Measurements from ENCODE around the gene PPP1R12A. TPM values are rescaled to one million over a fixed set of nuclear protein-coding genes. Genes with fewer than 3 reads are reported as not detected.

The PPP1R12A gene
- total RNA-seq, 1 experiment from 2014 or later = 39.7 TPM

DNA sequence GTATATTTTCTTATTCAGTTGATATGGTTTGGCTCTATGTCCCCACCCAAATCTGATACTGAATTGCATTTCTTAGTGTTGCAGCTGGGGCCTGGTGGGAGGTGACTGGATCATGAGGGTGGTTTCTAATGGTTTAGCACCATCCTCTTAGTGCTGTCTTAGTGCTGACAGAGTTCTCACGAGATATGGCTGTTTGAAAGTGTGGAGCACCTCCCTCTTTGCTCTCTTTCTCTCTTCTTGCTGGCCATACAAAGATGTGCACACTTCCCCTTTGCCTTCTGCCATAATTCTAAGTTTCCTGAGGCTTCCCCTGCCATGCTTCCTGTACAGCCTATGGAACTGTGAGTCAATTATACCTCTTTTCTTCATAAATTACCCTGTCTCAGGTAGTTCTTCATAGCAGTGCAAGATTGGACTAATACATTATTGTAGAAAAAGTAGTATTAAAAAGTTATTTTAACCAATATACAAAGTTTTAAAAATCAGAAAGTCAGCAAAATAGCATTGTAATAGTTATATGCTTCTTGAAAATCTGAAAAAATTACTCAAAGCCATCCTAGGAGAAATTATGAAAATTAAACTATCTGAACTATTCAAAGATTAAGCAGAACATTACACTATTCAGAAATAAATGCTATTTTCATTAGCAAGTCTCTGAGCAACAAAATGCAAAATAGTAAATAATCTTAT is 84.1 kb downstream of the PPP1R12A start:
- no peak for DNase-seq
- Histone ChIP-seq H3K27me3 (ENCODE audit: control insufficient read depth, insufficient read depth, low read length) (no peaks in the 10 kb centered on the region), H3K4me3 (ENCODE audit: insufficient read depth, low read depth, low read length) (no peak overlapping the region), H3K36me3 (replicated peaks; ENCODE audit: control insufficient read depth, insufficient read depth, low read length) (no peaks in the 10 kb centered on the region)

DNA sequence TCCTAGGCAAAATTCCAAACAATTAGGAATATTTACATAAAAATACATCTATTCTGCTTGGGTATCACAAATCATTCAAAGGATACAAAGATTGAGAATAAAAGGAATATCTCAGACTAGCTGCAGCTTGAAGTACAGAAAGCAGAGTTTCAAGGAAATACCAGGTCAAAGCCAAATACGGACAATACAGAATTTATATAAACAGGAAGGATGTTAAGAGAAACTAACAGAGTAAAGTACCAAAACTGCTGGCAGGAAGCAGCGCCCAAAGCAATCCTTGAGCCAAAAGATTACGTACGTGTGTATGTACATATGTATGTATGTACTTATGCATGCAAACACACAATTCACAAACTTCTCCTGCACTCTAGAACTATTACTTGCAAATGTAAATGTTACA is 86.6 kb downstream of the PPP1R12A start:
- DNase-seq = no peak
- Histone ChIP-seq H3K36me3 (replicated peaks; ENCODE audit: control insufficient read depth, insufficient read depth, low read length) (peaks cover 4% of the 10 kb centered on the region; the same call in 1 of the 2 replicates), H3K4me3 (ENCODE audit: insufficient read depth, low read depth, low read length) (no peak overlapping the region), H3K27me3 (ENCODE audit: control insufficient read depth, insufficient read depth, low read length) (no peaks in the 10 kb centered on the region)

DNA sequence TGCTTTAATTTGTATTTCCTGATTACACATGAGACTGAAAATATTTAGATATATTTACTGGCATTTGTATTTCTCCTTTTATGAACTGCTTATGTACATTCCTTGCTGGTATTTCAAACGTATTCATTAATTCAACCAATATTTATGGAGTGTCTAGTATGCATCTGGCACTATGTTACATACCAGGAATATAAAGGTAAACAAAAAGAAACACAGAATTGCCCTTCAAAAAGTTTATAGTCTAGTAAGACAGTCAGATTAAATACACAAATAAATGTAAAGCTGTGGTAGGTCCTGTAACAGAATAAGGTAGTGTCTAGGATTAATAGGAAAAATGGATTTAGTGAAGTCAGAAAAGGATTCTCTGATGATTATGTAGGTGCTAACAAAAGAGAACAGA is 87.5 kb downstream of the PPP1R12A start:
- Histone ChIP-seq H3K27me3 (ENCODE audit: control insufficient read depth, insufficient read depth, low read length) (no peaks in the 10 kb centered on the region), H3K4me3 (ENCODE audit: insufficient read depth, low read depth, low read length) (no peak overlapping the region), H3K36me3 (replicated peaks; ENCODE audit: control insufficient read depth, insufficient read depth, low read length) (peaks cover 4% of the 10 kb centered on the region; the same call in 1 of the 2 replicates)
- no peak for DNase-seq

DNA sequence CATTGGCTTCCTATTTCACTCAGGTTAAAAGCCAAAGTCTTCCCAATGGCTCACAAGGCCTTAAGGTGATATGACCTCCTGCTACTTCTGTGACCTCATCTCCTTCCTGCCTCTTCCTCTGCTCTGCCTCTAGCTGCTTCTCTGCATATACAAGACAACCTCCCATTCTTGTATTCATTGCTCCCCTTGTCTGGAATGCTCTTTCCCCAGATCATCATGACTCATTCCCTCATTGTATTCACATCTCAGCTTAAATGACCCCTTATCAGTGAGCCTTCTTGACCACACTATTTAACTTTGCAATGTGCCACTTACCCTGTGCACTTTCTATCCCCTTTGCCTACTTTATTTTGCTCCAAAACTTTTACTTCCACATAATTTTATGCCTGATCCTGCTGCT is 90.2 kb downstream of the PPP1R12A start:
- Histone ChIP-seq H3K27me3 (ENCODE audit: control insufficient read depth, insufficient read depth, low read length) (no peaks in the 10 kb centered on the region), H3K36me3 (replicated peaks; ENCODE audit: control insufficient read depth, insufficient read depth, low read length) (peaks cover 4% of the 10 kb centered on the region; the same call in 1 of the 2 replicates), H3K4me3 (ENCODE audit: insufficient read depth, low read depth, low read length) (no peak overlapping the region)
- DNase-seq = no peak

DNA sequence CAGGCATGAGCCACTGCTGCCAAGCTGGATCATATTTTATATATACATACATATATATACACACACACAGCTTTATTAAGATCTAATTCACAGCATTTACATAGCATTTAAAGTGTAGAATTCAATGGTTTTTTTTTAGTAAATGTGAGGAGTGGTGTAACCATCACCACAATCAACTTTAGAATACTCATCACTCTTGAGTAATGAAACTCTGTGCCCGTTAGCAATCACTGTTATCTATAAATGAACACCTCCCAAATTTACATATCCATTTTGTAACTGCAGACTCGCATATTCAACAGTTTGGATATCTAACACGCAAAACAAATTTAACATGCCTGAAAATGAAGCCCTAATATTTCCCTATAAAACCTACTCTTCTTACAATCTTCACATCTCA is 90.9 kb downstream of the PPP1R12A start:
- no peak overlapping the region for H3K4me3 ChIP-seq (ENCODE audit: insufficient read depth, low read depth, low read length)
- H3K36me3 ChIP-seq (replicated peaks; ENCODE audit: control insufficient read depth, insufficient read depth, low read length) = peaks cover 7% of the 10 kb centered on the region
- H3K27me3 ChIP-seq (ENCODE audit: control insufficient read depth, insufficient read depth, low read length) = no peaks in the 10 kb centered on the region
- no peak for DNase-seq

DNA sequence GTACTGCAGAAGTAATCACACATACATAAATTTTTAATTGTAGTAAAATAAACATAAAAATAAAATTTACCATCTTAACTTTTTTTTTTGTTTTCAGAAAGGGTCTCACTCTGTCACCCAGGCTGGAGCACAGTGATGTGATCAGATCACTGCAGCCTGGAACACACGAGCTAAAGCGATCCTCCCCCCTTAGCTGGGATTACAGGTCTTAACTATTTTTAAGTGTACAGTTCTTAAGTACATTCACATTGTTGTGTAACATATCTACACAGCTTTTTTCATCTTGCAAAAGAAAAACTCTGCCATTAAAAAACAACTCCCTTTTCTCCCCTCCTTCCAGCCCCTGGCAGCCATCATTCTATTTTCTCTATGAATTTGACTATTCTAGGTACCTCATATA is 92.3 kb downstream of the PPP1R12A start:
- Histone ChIP-seq H3K4me3 (ENCODE audit: insufficient read depth, low read depth, low read length) (no peak overlapping the region), H3K36me3 (replicated peaks; ENCODE audit: control insufficient read depth, insufficient read depth, low read length) (peaks cover 10% of the 10 kb centered on the region), H3K27me3 (ENCODE audit: control insufficient read depth, insufficient read depth, low read length) (no peaks in the 10 kb centered on the region)
- DNase-seq = no peak

DNA sequence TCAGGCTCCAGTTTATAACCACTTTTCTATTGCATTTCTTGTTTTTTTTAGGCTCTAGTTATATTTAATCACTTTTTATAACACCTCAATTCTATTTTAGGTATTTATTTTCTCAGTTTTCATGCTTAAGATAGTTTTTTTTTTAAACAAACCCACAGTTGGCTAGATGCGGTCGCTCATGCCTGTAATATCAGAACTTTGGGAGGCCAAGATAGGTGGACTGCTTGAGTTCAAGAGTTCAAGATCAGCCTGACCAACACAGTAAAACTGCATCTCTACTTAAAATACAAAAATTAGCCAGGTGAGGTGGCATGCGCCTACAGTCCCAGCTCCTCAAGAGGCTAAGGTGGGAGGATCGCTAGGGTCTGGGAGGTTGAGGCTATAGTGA is 93.0 kb downstream of the PPP1R12A start:
- Histone ChIP-seq H3K4me3 (ENCODE audit: insufficient read depth, low read depth, low read length) (no peak overlapping the region), H3K36me3 (replicated peaks; ENCODE audit: control insufficient read depth, insufficient read depth, low read length) (peaks cover 10% of the 10 kb centered on the region), H3K27me3 (ENCODE audit: control insufficient read depth, insufficient read depth, low read length) (no peaks in the 10 kb centered on the region)
- no peak for DNase-seq

DNA sequence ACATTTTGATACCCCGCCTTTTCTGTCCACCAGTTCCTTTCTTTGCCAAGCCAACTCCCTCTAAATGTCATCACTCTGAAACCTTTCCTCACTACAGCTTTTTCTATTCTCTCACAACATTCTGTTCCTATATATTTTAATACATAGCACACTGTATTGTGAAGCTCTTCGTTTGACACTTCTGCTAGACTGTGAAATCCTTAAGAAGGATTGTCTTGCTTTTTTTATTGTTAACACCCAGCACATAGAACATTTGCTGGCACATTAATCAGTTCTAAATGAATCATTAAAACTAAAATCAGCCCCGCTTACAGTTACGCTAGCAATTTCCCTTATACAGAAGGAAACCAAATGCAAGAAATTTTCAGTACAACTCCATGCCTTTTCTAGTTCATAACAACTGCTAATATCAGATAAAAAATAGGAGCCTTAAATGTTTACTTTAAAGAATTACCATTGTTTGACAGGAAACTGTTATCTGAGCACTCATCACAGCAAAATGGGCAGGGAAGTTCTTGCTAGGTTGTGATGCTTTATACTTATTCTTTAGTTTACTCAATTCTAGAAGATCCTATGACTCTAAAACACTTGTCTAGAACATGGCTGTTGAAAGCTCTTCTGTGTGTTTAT is 93.5 kb downstream of the PPP1R12A start:
- Histone ChIP-seq H3K36me3 (replicated peaks; ENCODE audit: control insufficient read depth, insufficient read depth, low read length) (peaks cover 10% of the 10 kb centered on the region), H3K4me3 (ENCODE audit: insufficient read depth, low read depth, low read length) (no peak overlapping the region), H3K27me3 (ENCODE audit: control insufficient read depth, insufficient read depth, low read length) (no peaks in the 10 kb centered on the region)
- no peak for DNase-seq

DNA sequence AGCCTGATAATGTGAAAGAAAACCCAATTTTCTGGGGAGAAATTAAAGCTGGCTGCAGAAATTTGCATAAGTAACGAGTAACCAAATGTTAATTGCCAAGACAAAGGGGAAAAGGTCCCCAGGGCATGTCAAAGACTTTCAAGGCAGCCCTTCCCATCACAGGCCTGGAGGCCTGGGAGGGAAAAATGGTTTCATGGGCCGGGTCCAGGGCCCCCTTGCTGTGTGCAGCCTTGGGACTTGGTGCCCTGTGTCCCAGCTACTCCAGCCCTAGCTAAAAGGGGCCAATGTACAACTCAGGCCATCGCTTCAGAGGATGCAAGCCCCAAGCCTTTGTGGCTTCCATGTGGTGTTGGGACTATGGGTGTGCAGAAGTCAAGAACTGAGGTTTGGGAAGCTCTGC is 96.5 kb downstream of the PPP1R12A start:
- peaks cover 5% of the 10 kb centered on the region for H3K36me3 ChIP-seq (replicated peaks; ENCODE audit: control insufficient read depth, insufficient read depth, low read length)
- DNase-seq = no peak
- no peak overlapping the region for H3K4me3 ChIP-seq (ENCODE audit: insufficient read depth, low read depth, low read length)
- H3K27me3 ChIP-seq (ENCODE audit: control insufficient read depth, insufficient read depth, low read length) = no peaks in the 10 kb centered on the region

DNA sequence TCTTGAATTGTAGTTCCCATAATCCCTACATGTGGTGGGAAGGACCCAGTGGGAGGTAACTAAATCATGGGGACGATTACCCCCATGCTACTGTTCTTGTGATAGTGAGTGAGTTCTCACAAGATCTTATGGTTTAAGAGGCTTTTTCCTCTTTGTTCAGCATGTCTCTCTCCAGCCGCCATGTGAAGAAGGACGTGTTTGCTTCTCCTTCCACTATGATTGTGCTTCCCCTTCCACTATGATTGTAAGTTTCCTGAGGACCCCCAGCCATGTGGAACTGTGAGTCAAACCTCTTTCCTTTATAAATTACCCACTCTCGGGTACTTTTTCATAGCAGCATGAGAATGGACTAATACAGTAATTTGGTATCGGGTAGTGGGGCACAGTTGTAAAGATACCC is 97.3 kb downstream of the PPP1R12A start:
- Histone ChIP-seq H3K36me3 (replicated peaks; ENCODE audit: control insufficient read depth, insufficient read depth, low read length) (peaks cover 5% of the 10 kb centered on the region), H3K27me3 (ENCODE audit: control insufficient read depth, insufficient read depth, low read length) (no peaks in the 10 kb centered on the region), H3K4me3 (ENCODE audit: insufficient read depth, low read depth, low read length) (no peak overlapping the region)
- DNase-seq = no peak

DNA sequence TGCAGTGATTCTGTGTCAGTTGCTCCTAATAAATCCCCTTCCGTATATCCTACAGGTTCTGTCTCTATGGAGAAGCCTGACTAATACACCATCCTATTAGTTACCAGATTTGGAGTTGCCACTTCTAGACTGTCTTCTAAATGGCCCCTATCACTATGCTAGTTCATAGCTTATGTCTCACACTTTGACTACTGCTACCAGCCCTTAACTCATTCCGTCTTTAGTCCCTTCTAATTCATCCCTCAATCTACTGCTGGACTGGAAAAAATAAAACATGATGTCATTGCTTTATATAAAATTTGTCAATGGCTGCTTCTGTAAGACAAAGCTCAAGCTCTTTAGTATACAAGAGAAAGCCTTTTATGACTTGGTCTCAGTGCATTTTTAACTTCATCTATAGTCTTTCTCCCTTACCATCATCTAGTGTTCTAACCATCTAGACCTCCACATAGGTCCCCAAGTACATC is 99.5 kb downstream of the PPP1R12A start:
- Histone ChIP-seq H3K36me3 (replicated peaks; ENCODE audit: control insufficient read depth, insufficient read depth, low read length) (peaks cover 5% of the 10 kb centered on the region), H3K27me3 (ENCODE audit: control insufficient read depth, insufficient read depth, low read length) (no peaks in the 10 kb centered on the region), H3K4me3 (ENCODE audit: insufficient read depth, low read depth, low read length) (no peak overlapping the region)
- DNase-seq = no peak

DNA sequence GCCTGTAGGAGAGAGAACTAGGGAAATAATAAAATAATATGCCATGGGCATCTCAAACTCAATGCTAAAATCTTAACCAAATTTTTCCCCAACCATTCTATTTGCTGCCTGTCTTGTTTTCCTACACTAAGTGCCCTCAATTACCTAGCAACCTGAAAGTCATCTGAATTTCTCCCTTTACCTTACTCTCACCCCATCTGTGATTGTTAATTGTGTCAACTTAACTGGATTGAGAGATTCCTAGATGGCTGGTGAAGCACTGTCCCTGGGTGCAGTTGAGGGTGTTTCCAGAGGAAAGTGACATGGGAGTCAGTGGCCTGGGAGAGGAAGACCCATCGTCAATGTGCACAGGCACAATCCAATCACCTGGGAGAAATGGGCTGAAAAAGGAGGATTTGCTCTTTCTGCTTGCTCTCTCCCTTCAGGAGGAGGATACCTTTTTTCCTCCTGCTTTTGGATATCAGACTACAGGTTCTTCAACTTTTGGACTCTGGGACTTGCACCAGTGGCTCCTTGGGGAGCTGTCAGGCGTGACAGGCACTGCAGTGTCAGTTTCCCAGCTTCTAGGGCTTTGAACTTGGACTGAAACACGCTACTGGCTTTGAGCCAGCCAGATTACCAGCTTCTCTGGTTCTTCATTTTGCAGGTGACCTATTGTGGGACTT is 100.1 kb downstream of the PPP1R12A start:
- Histone ChIP-seq H3K36me3 (replicated peaks; ENCODE audit: control insufficient read depth, insufficient read depth, low read length) (peaks cover 5% of the 10 kb centered on the region), H3K4me3 (ENCODE audit: insufficient read depth, low read depth, low read length) (no peak overlapping the region), H3K27me3 (ENCODE audit: control insufficient read depth, insufficient read depth, low read length) (no peaks in the 10 kb centered on the region)
- DNase-seq = no peak

DNA sequence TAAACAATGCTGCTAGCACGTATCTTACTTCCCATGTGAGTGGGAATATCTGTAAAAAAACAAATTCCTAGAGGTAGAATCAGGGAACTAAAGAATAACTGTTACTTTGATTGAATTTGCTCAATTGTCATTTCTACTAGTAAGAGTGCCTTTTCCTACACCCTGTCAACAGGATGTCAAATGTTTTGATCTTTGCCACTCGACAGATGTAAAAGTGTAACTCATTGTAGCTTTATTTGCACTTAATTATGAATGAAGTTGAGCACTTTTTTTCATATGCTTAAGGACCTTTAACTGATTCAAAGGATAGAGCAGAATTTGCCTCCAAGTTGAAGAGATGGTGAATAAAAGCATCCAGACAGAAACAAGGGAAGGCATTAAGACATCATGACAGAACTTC is 104.5 kb downstream of the PPP1R12A start:
- H3K27me3 ChIP-seq (ENCODE audit: control insufficient read depth, insufficient read depth, low read length) = no peaks in the 10 kb centered on the region
- DNase-seq = no peak
- H3K36me3 ChIP-seq (replicated peaks; ENCODE audit: control insufficient read depth, insufficient read depth, low read length) = no peaks in the 10 kb centered on the region; the same call in 1 of the 2 replicates
- no peak overlapping the region for H3K4me3 ChIP-seq (ENCODE audit: insufficient read depth, low read depth, low read length)

DNA sequence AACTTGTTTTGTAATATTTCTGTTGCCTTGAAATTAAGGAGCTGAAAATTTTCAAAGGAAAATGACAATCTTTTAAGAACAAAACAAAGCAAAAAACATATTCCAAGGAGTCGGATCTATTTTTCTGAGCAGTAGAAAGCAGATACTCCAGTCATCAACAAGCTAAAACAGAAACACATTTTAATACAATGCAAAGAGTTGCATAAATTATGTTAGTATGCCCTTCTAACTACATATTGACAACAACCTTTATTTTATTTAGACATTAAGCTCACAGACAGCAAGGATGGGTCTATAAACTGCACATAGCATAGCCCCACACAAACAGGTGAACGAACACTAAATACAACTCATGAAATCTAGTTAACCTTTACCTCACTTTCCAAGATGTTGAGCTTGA is 106.0 kb downstream of the PPP1R12A start:
- Histone ChIP-seq H3K4me3 (ENCODE audit: insufficient read depth, low read depth, low read length) (no peak overlapping the region), H3K36me3 (replicated peaks; ENCODE audit: control insufficient read depth, insufficient read depth, low read length) (no peaks in the 10 kb centered on the region; the same call in 1 of the 2 replicates), H3K27me3 (ENCODE audit: control insufficient read depth, insufficient read depth, low read length) (no peaks in the 10 kb centered on the region)
- DNase-seq = no peak

DNA sequence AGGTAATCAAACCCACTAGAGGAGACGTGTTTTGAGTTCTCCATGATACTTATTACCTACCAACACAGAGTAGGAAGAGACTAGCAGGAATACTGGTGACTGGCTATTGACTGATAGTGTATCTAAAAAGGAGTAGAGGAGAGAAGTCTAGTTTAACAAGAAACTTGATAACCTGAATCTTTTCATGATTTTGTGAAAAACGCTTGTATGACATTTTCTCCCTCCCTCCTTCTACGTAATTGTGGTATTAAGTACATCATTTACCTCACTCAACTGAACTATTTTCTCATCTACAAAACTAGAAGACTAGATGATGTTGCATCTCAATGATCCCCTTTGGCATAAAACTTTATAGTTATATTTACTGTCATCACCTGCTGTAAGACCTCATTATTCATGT is 107.4 kb downstream of the PPP1R12A start:
- Histone ChIP-seq H3K27me3 (ENCODE audit: control insufficient read depth, insufficient read depth, low read length) (no peaks in the 10 kb centered on the region), H3K36me3 (replicated peaks; ENCODE audit: control insufficient read depth, insufficient read depth, low read length) (no peaks in the 10 kb centered on the region; the same call in 1 of the 2 replicates), H3K4me3 (ENCODE audit: insufficient read depth, low read depth, low read length) (no peak overlapping the region)
- no peak for DNase-seq
